ENCODE results near the gene PPP1R15B. TPM values are rescaled to one million over a fixed set of nuclear protein-coding genes. Genes with fewer than 3 reads are reported as not detected.

PPP1R15B gene
- total RNA-seq, 1 experiment from 2014 or later = 36.8 TPM

- no peaks in the 10 kb centered on the region for H3K9me3 ChIP-seq
- H3K4me3 ChIP-seq = no peak overlapping the region
- peaks cover 22% of the 10 kb centered on the region for H3K36me3 ChIP-seq
- no peak for DNase-seq
- no peaks in the 10 kb centered on the region for H3K27me3 ChIP-seq
Measured at GRCh38 chr1:204414016-204414415, 2.4 kb upstream of the PPP1R15B start.

GRCh38 chr1:204413170-204413535 lies 1.5 kb upstream of the PPP1R15B start:
- Histone ChIP-seq H3K4me3 (no peak overlapping the region), H3K27me3 (no peaks in the 10 kb centered on the region), H3K36me3 (peaks cover 30% of the 10 kb centered on the region), H3K9me3 (no peaks in the 10 kb centered on the region)
- DNase-seq = no peak

- no peaks in the 10 kb centered on the region for H3K9me3 ChIP-seq
- peaks cover 51% of the 10 kb centered on the region for H3K36me3 ChIP-seq
- DNase-seq = peak; percentile 57
- no peaks in the 10 kb centered on the region for H3K27me3 ChIP-seq
- H3K4me3 ChIP-seq = peak overlapping the region; percentile 91
Measured at GRCh38 chr1:204410688-204411450, 748 bp downstream of the PPP1R15B start.

- DNase-seq = no peak
- Histone ChIP-seq H3K36me3 (peaks cover 59% of the 10 kb centered on the region), H3K27me3 (no peaks in the 10 kb centered on the region), H3K4me3 (peak overlapping the region; percentile 91), H3K9me3 (no peaks in the 10 kb centered on the region)
Measured at GRCh38 chr1:204409836-204410687, 1.6 kb downstream of the PPP1R15B start.

- Histone ChIP-seq H3K9me3 (no peaks in the 10 kb centered on the region), H3K4me3 (peak overlapping the region; percentile 91), H3K36me3 (peaks cover 68% of the 10 kb centered on the region), H3K27me3 (no peaks in the 10 kb centered on the region)
- DNase-seq = no peak
Measured at GRCh38 chr1:204409123-204409522, 2.5 kb downstream of the PPP1R15B start.

- peak overlapping the region; percentile 91 for H3K4me3 ChIP-seq
- peaks cover 74% of the 10 kb centered on the region for H3K36me3 ChIP-seq
- no peak for DNase-seq
- no peaks in the 10 kb centered on the region for H3K27me3 ChIP-seq
- no peaks in the 10 kb centered on the region for H3K9me3 ChIP-seq
Measured at GRCh38 chr1:204408602-204409001, 3.0 kb downstream of the PPP1R15B start.

GRCh38 chr1:204408074-204408507 lies 3.5 kb downstream of the PPP1R15B start:
- DNase-seq = peak; percentile 73
- Histone ChIP-seq H3K9me3 (no peaks in the 10 kb centered on the region), H3K36me3 (peaks cover 79% of the 10 kb centered on the region), H3K27me3 (no peaks in the 10 kb centered on the region), H3K4me3 (peak overlapping the region; percentile 91)

- DNase-seq = no peak
- Histone ChIP-seq H3K36me3 (peaks cover 85% of the 10 kb centered on the region), H3K27me3 (no peaks in the 10 kb centered on the region), H3K4me3 (peak overlapping the region; percentile 91), H3K9me3 (no peaks in the 10 kb centered on the region)
Measured at GRCh38 chr1:204407295-204407971, 4.2 kb downstream of the PPP1R15B start.

- H3K36me3 ChIP-seq = peaks cover 93% of the 10 kb centered on the region
- no peaks in the 10 kb centered on the region for H3K9me3 ChIP-seq
- DNase-seq = no peak
- no peaks in the 10 kb centered on the region for H3K27me3 ChIP-seq
- peak overlapping the region; percentile 91 for H3K4me3 ChIP-seq
Measured at GRCh38 chr1:204406621-204407020, 5.0 kb downstream of the PPP1R15B start.

GRCh38 chr1:204405988-204406387 lies 5.6 kb downstream of the PPP1R15B start:
- Histone ChIP-seq H3K9me3 (no peaks in the 10 kb centered on the region), H3K4me3 (peak overlapping the region; percentile 91), H3K27me3 (no peaks in the 10 kb centered on the region), H3K36me3 (peaks cover 98% of the 10 kb centered on the region)
- no peak for DNase-seq

GRCh38 chr1:204404629-204405028 lies 7.0 kb downstream of the PPP1R15B start:
- H3K9me3 ChIP-seq = no peaks in the 10 kb centered on the region
- H3K36me3 ChIP-seq = peaks cover 93% of the 10 kb centered on the region
- H3K27me3 ChIP-seq = no peaks in the 10 kb centered on the region
- DNase-seq = no peak
- H3K4me3 ChIP-seq = no peak overlapping the region

GRCh38 chr1:204402391-204402790 lies 9.2 kb downstream of the PPP1R15B start:
- Histone ChIP-seq H3K27me3 (no peaks in the 10 kb centered on the region), H3K36me3 (peaks cover 88% of the 10 kb centered on the region), H3K4me3 (no peak overlapping the region), H3K9me3 (no peaks in the 10 kb centered on the region)
- no peak for DNase-seq

- Histone ChIP-seq H3K4me3 (no peak overlapping the region), H3K36me3 (peaks cover 86% of the 10 kb centered on the region), H3K27me3 (no peaks in the 10 kb centered on the region), H3K9me3 (no peaks in the 10 kb centered on the region)
- no peak for DNase-seq
Measured at GRCh38 chr1:204401730-204402129, 9.9 kb downstream of the PPP1R15B start.

GRCh38 chr1:204400882-204401510 lies 10.6 kb downstream of the PPP1R15B start:
- Histone ChIP-seq H3K27me3 (no peaks in the 10 kb centered on the region), H3K4me3 (no peak overlapping the region), H3K9me3 (no peaks in the 10 kb centered on the region), H3K36me3 (peaks cover 84% of the 10 kb centered on the region)
- DNase-seq = no peak

GRCh38 chr1:204398197-204399125 lies 13.2 kb downstream of the PPP1R15B start:
- no peak overlapping the region for H3K4me3 ChIP-seq

More at GRCh38 chr1:204398197-204399125, 13.2 kb downstream of the PPP1R15B start:
- peak; percentile 77 for DNase-seq
- Histone ChIP-seq H3K27me3 (no peaks in the 10 kb centered on the region), H3K36me3 (peaks cover 63% of the 10 kb centered on the region), H3K9me3 (0 out of 2 replicates have a peak, but pooled peaks cover 4% of the 10 kb centered on the region)
